Heart right ventricle (tissue), 16 donors: ENCODE data around the gene CALCR. TPM values are rescaled to one million over a fixed set of nuclear protein-coding genes. Genes with fewer than 3 reads are reported as not detected.

Experiments
- ATAC-seq, 8 donors: fragments of 200-7000 bp; cut with Tn5 transposase; one replicate each; pipeline ENCODE4 v1.9.1; 2020; ENCODE audit warnings: mild to moderate bottlenecking in 8 of 8, moderate library complexity in 8 of 8, moderate number of reproducible peaks in 1 of 8
- DNase-seq, 2 donors: peaks; one replicate each; pipeline ENCODE4 v3.0.0-alpha.2; 2020
- H3K27ac ChIP-seq, 10 donors: fragments of 200-600 bp; sonication (generic) in 2 of 10; one replicate each; pipeline versions ENCODE4 v1.5.0 to v1.8.0; 2020 to 2022; ENCODE audit warnings: mild to moderate bottlenecking in 3 of 10
- H3K27me3 ChIP-seq, 7 donors: fragments of 200-600 bp; one replicate each; pipeline ENCODE4 v1.8.0; 2021 to 2022; ENCODE audit warnings: mild to moderate bottlenecking in 2 of 7
- H3K36me3 ChIP-seq, 9 donors: fragments of 200-600 bp; sonication (generic) in 1 of 9; one replicate each; pipeline versions ENCODE4 v1.5.0 to v1.8.0; 2020 to 2022; ENCODE audit warnings: mild to moderate bottlenecking in 2 of 9
- H3K4me1 ChIP-seq, 9 donors: fragments of 200-600 bp; sonication (generic) in 1 of 9; one replicate each; pipeline versions ENCODE4 v1.5.0 to v1.8.0; 2020 to 2022; ENCODE audit warnings: mild to moderate bottlenecking in 4 of 9
- H3K4me3 ChIP-seq, 10 donors: fragments of 200-600 bp; sonication (generic) in 2 of 10; one replicate each; pipeline versions ENCODE4 v1.5.0 to v1.8.0; 2020 to 2022; ENCODE audit warnings: mild to moderate bottlenecking in 7 of 10, moderate library complexity in 2 of 10
- H3K9me3 ChIP-seq, 11 donors: fragments of 200-600 bp in 10 of 11; sonication (generic) in 2 of 11; one replicate each; pipeline versions ENCODE4 v1.5.0 to v1.8.0; 2013 to 2022; ENCODE audit warnings: mild to moderate bottlenecking in 2 of 11, control low read depth in 1 of 11, moderate library complexity in 1 of 11
- CTCF ChIP-seq, 9 donors: fragments of 200-600 bp; sonication (generic) in 2 of 9; IDR thresholded peaks; one replicate each; pipeline versions ENCODE4 v1.5.0 to v1.8.0; 2021 to 2022; ENCODE audit warnings: antibody characterized with exemption in 9 of 9, mild to moderate bottlenecking in 5 of 9, moderate library complexity in 1 of 9
- WGBS, 2 donors: extraction: QIAGEN DNeasy Blood & Tissue Kit; methylation state at CpG; one replicate each; pipeline ENCODE4 v1.1.7; 2013; ENCODE audit warnings: inconsistent platforms in 1 of 2; 5-methylcytosine and 5-hydroxymethylcytosine counted together
- intact Hi-C, 10 donors: fragments of 100-400 bp; cut with DNase I; formaldehyde crosslinking; loops; one replicate each; pipeline versions ENCODE4 v1.11.1 to v1.14.2; 2022
- polyA plus RNA-seq, 2 donors: library from polyadenylated mRNA; stranded (reverse); fragments of 200-250 nt; gene quantifications; one replicate each; pipeline ENCODE4 v1.2.3, GENCODE V29; 2013
- total RNA-seq, 10 donors: library from RNA; stranded (reverse); fragmentation: NEBNext Ultra II Directional in 3 of 10; extraction: Animal tissue kit (Norgen Biotek cat#: 25700) in 3 of 10; gene quantifications; one replicate each; pipeline versions ENCODE4 v1.2.1 to v1.2.4, GENCODE V29; 2021 to 2023
- donor health status: Arrhythmogenic right ventricular cardiomyopathy.
- donor health status: ischemic (EF 13 %, LVEDD 7.1; RV severe dilation, severe dysfunction).
- donor health status: healthy with polysubstance abuse.
- donor health status: DM: no; HTN: yes; CAD: no.
- donor health status: DM: no; HTN: no; CAD: no.
- donor health status: ischemic (EF 25% LVEDD 6.9; RV normal size, moderate dysfunction).
- donor health status: ischemic (EF 25% LVEDD 5.7; RV mildly dilated, moderate dysfunction).
- donor health status: healthy.
- donor health status: DM: yes; HTN: yes; CAD: no.
- donor health status: Ischemic cardiomyopathy.
- donor health status: ischemic (EF 35%, LVEDD 5.7; RV mildly dilated, moderate dysfunction).
- donor health status: nonischemic (EF 11% LVEDD 7.7; RV severe dilation, severe dysfunction).
- donor health status: DM: yes; HTN: yes; CAD: no.
- donor health status: PGD.
- donor health status: ischemic (EF 29% LVEDD 5.4; RV normal size, mild dysfunction).
- donor health status: nonischemic (EF 23%, LVEDD 6.1; RV moderate dilation, normal function).

CALCR gene
- total and polyA plus RNA-seq, 12 donors, result 0.10 to 0.12 TPM; not detected in 10

GRCh38 chr7:93402944-93403343 is 171.6 kb downstream of the CALCR start:
- no peaks in the 10 kb centered on the region for H3K4me1 ChIP-seq
- ATAC-seq, result no peak

GRCh38 chr7:93399642-93400041 is 174.9 kb downstream of the CALCR start:
- WGBS, 2 donors, result 69 to 82% methylated on average over 3 of the region's 3 CpGs
- Histone ChIP-seq H3K4me3 (no peak overlapping the region), H3K27me3 (peaks cover 0 to 4% (median 0%) of the 10 kb centered on the region in 7 donors), H3K4me1 (no peaks in the 10 kb centered on the region), H3K9me3 (peaks cover 0 to 5% (median 0%) of the 10 kb centered on the region in 11 donors), H3K36me3 (no peaks in the 10 kb centered on the region), H3K27ac (no peak overlapping the region)
- TF ChIP-seq CTCF (IDR thresholded peaks at IDR 0.05), result no peak
- no peak for ATAC-seq
- intact Hi-C loops, result no loop called here
- DNase-seq, result no peak

More at GRCh38 chr7:93402944-93403343, 171.6 kb downstream of the CALCR start:
- Histone ChIP-seq H3K27me3 (peaks cover 0 to 4% (median 0%) of the 10 kb centered on the region in 7 donors), H3K36me3 (no peaks in the 10 kb centered on the region), H3K4me3 (no peak overlapping the region), H3K9me3 (peaks cover 0 to 27% (median 6%) of the 10 kb centered on the region in 11 donors), H3K27ac (no peak overlapping the region)
- intact Hi-C loops, result no loop called here
- no peak for DNase-seq
- no peak for TF ChIP-seq CTCF (IDR thresholded peaks at IDR 0.05)
- WGBS, 2 donors, result 83 to 84% methylated on average over 5 of the region's 5 CpGs

GRCh38 chr7:93392984-93393383 is 181.5 kb downstream of the CALCR start:
- no peak for TF ChIP-seq CTCF (IDR thresholded peaks at IDR 0.05)
- no peak for ATAC-seq

GRCh38 chr7:93390660-93391059 is 183.9 kb downstream of the CALCR start:
- peaks cover 0 to 7% (median 0%) of the 10 kb centered on the region in 7 donors for H3K27me3 ChIP-seq
- TF ChIP-seq CTCF (IDR thresholded peaks at IDR 0.05), result no peak
- no peak overlapping the region for H3K4me3 ChIP-seq
- DNase-seq (no peak), ATAC-seq (no peak)
- H3K4me1 ChIP-seq, result no peaks in the 10 kb centered on the region
- H3K9me3 ChIP-seq, result no peaks in the 10 kb centered on the region
- intact Hi-C loops, result no loop called here
- H3K36me3 ChIP-seq, result no peaks in the 10 kb centered on the region
- no peak overlapping the region for H3K27ac ChIP-seq
- 89 to 93% methylated on average over 3 of the region's 3 CpGs for WGBS, 2 donors

More at GRCh38 chr7:93392984-93393383, 181.5 kb downstream of the CALCR start:
- intact Hi-C loops, result no loop called here
- Histone ChIP-seq H3K4me3 (no peak overlapping the region), H3K4me1 (no peaks in the 10 kb centered on the region), H3K9me3 (no peaks in the 10 kb centered on the region), H3K27me3 (peaks cover 0 to 7% (median 0%) of the 10 kb centered on the region in 7 donors), H3K27ac (no peak overlapping the region), H3K36me3 (no peaks in the 10 kb centered on the region)
- DNase-seq, result no peak
- 79 to 82% methylated on average over 1 of the region's 1 CpG for WGBS, 2 donors
